NCI-H226 (cell line): ENCODE data around the gene ADCY5.

Experiments used
- DNase-seq: peaks from one replicate; pipeline ENCODE4 v3.0.0-alpha.2; 2015

The ADCY5 gene

GRCh38 chr3:123457841-123458240, 9.0 kb upstream of the ADCY5 start:
- DNase-seq: no peak

- no peak for DNase-seq
Observed at GRCh38 chr3:123453675-123454074, 4.8 kb upstream of the ADCY5 start.

DNA sequence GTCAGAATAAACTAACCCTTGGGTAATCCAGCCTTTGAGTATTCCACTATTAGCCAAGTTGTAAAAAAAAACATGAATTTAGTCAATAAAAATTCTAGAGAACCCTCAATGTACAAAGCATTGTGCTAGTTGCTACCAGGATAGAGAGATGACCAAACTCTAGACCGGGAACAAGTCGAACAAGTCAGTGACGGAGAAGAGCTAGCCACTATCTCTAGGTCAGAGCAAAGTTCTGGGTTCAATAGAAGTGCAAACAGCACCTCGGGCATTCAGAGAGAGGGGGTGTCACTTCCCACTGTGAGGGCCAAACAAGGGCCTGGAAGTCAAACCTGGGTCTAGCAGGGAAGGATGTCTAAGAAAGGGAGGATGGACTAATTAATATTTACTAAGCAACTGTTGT, 2.3 kb upstream of the ADCY5 start:
- DNase-seq: no peak

DNA sequence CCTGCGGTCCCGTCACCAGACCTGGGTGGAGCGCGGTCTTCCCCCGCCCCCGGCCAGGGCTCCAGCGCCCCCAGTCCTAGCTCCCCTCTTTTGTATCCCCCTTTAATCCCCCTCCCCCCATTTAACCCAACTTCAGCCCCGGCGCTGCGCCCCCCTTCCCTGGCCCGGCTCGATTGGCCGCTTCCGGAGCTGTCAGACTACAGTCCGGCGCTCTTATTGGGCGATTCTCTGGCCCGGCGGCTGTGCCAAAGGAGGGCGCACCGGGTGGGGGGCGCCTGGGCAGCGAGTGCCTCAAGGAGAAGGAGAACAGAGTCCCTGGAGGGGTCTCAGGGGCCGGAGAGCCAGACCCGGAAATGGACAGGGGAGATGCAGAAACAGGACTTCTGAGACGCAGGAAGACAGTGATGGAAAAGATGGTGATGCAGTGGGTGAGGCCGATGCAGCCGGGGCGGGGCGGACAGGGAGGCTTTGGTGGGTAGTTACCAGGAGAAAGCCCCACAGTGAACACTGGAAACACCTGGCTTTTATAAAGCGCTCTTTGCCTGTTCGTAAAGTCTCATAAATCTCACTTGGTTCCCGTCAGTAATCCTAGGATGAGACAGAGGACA, 1.2 kb upstream of the ADCY5 start:
- DNase-seq: no peak

- DNase-seq: no peak
Observed at GRCh38 chr3:123449102-123449996, 459 bp upstream of the ADCY5 start.

GRCh38 chr3:123447749-123448517, 957 bp downstream of the ADCY5 start:
- no peak for DNase-seq

- no peak for DNase-seq
Observed at GRCh38 chr3:123447416-123447748, 1.5 kb downstream of the ADCY5 start.

- DNase-seq: no peak
Observed at GRCh38 chr3:123446610-123447109, 2.2 kb downstream of the ADCY5 start.

GRCh38 chr3:123446210-123446609, 2.7 kb downstream of the ADCY5 start:
- no peak for DNase-seq

GRCh38 chr3:123445702-123446101, 3.2 kb downstream of the ADCY5 start:
- no peak for DNase-seq

- DNase-seq: no peak
Observed at GRCh38 chr3:123444744-123445143, 4.1 kb downstream of the ADCY5 start.

GRCh38 chr3:123444023-123444422, 4.9 kb downstream of the ADCY5 start:
- no peak for DNase-seq

GRCh38 chr3:123442908-123443307, 6.0 kb downstream of the ADCY5 start:
- no peak for DNase-seq

GRCh38 chr3:123442125-123442524, 6.8 kb downstream of the ADCY5 start:
- no peak for DNase-seq

DNA sequence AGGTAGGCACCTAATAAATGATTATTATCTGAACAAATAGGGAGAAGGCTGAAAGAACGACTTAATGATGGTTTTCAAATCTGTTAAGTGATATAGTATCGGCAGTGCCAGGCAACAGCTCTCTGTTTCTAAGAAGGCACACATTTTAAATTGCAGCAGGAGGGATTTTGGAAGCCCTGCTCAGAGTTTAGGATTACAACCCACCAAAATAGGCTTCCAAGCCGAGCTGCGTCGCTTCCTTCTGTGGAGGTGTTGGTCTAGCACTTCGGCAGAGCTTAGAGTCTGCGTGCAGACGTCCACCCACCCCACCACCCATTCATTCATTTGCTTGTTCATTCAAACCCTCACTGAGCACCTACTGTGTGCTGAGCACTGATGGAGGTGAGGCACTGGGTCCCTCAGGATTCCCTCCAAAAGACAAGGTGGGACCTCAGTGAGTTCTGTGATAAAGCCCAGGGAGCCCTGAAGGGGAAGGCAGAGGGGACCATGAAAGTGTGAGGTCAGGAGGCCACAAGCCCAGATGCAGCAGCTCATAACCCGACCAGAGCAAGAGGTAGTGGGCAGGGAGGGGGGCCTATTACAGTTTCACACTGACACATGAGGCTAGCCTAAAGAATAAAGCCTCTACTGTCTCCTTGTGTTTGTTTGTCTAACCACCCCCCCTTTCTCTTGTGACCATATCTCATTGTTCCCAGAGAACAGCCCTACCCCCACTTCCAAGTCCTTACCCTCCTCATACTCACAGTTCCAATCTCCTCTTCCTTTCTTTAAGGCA, 8.9 kb downstream of the ADCY5 start:
- DNase-seq: no peak

GRCh38 chr3:123432832-123433523, 15.9 kb downstream of the ADCY5 start:
- DNase-seq: no peak

DNA sequence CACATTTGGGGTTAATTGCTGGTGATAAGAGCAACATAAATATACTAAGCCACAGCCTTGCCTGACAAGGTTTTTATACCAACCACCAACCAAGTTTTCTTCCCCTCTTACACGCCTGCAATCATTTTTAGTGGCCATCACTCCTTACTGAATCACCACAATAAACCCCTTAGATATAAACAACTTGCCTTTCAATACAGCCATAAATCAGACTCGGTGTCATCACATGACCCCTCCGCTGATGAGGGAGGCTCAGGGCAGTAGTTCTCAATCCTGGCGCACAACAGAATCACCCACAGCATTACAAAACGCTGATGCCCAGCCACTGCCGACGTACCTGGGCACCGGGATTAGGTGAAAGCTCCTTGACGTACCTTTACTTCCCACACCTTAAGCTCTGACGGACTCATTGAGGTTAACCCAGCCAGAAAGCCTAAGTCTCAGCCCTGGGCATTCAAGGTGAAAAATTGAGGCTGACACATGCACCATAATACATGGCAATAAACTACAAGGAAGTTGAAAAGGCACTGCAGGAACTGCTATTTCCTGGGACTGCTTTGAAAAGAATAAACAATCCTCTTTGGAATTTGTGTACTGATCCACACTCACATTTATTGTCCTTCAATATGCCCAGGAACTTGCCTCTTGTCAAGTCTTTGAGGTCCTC, 17.1 kb downstream of the ADCY5 start:
- DNase-seq: no peak

DNA sequence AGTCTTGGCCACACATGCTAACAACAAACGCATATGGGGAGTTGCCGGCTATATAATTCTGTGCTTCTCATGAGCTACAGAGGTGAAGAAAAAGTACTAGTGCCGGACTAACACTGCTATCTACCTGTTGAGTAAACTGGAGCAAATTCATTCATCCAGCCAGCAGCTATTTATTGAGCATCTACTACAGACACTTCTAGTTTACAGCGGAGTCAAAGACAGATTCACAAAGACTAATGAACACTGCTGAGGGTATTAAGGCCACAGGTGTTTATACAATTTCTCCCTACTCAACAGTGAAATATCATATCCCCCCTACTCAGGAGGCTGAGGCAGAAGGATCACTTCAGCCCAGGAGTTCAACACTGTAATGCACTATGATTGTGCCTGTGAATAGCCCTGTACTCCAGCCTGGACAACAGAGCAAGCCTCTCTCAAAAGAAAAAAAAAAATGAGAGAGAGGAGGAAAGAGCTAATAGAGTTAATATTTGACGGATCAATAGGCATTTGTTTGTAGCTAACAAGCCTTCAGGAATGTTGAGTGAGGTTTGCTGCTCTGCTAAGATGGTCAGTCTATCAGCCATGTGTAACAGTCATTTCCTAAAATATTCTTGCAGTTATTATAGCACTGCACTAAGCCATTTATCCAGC, 17.8 kb downstream of the ADCY5 start:
- DNase-seq: no peak

GRCh38 chr3:123430266-123430665, 18.6 kb downstream of the ADCY5 start:
- no peak for DNase-seq

- DNase-seq: no peak
Observed at GRCh38 chr3:123429362-123430125, 19.3 kb downstream of the ADCY5 start.
